IPS-18c (cell line): Measurements from ENCODE around the gene CDK4.

ENCODE experiments used
- H3K4me3 ChIP-seq: 2 replicates; pipeline ENCODE4 v1.7.0; 2013; ENCODE audit warnings: low read depth, mild to moderate bottlenecking, low read length, moderate library complexity; ENCODE audit not compliant: insufficient read depth
- H3K9me3 ChIP-seq: one replicate; pipeline ENCODE4 v1.6.1; 2013; ENCODE audit warnings: mild to moderate bottlenecking, low read length, moderate library complexity; ENCODE audit not compliant: control insufficient read depth, insufficient read depth

Gene CDK4

DNA sequence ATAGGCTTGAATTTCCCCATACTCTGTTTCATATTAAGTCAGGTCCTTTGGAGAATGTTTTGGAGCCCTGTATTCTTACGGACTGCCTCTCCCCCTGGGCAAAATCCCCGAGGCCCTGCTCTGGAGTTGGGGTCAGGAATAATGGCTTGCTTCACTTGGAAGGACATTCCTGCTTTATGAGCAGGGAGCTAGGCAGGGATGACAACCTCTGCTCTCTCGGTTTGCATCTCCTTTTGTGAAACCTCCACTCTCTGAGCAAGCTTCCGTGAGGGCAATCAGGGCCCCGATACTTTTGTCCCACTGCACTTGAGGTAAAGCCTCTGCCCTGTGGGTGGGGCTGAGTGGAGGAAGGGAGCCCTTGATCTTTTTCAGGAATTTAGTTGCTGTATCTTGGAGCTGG, 38.9 kb downstream of the CDK4 start:
- no peak overlapping the region; the same call in 1 of the 2 replicates for H3K4me3 ChIP-seq

DNA sequence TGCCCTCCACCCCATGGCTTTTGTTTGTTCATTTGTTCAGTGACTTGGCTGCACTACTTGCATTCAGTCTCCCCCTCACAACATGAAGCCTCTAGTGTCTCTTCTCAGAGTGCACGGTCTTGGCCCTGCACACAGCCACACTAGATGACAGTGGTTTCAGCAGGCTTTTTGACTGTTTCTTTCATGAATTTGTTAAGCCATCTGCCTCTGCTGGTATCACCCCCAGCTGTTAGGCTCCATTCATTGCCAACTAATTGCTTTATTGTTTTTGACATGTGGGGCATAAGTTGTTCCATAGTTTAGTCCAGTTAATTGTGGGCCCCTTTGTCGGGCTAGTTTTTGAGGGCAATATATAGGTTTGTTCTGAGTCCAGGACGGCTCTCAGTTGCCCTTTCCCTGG, 39.4 kb downstream of the CDK4 start:
- no peak overlapping the region for H3K4me3 ChIP-seq
- H3K9me3 ChIP-seq = no peaks in the 10 kb centered on the region

More for the DNA sequence above, 38.9 kb downstream of the CDK4 start:
- no peaks in the 10 kb centered on the region for H3K9me3 ChIP-seq

DNA sequence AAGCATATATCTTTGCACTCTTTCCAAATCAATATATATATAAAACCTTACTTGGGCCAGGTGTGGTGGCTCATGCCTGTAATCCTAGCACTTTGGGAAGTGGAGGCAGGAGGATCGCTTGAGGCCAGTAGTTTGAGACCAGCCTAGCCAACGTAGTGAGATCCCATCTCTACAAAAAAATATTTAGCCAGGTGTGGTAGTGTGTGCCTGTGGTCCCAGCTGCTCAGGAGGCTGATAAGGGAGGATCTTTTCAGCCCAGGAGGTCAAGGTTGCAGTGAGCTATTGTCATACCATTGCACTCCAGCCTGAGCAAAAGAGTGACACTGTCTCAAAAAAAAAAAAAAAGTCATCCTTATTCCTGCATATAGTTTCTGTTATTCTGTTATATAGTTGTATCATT, 43.8 kb downstream of the CDK4 start:
- Histone ChIP-seq H3K9me3 (no peaks in the 10 kb centered on the region), H3K4me3 (no peak overlapping the region)

DNA sequence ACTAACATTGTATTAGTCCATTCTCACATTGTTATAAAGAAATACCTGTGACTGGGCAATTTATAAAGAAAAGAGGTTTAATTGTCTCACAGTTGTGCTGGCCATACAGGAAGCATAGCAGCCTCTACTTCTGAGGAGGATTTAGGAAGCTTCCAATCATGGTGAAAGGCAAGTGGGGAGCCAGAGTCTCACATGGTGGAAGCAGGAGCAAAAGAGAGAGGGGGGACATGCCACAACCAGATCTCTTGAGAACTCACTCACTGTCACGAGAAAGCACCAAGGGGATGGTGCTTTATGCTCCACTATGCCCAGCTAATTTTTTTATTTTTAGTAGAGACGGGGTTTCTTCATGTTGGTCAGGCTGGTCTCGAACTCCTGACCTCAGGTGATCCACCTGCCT, 44.9 kb downstream of the CDK4 start:
- H3K4me3 ChIP-seq = no peak overlapping the region

DNA sequence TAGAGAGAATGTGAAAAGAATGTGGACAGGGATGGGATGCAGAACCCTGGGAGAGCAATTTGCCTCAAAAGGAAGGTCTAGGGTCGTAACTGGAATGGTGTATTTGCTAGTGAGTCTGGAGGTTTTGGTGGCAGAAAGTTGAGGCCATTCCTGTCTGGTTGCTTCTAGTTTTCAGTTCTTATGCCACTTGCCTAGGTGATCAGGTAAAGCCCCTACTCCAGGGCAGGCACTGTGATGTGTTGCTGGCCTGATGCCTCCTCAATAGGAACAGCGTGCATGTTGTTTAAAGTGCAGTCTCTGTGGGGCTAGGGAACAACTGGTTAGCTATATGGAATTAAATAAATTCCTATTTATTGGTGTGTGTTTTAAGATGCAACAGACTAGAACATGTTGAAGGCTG, 51.8 kb downstream of the CDK4 start:
- no peak overlapping the region for H3K4me3 ChIP-seq
- H3K9me3 ChIP-seq = no peaks in the 10 kb centered on the region

More for the DNA sequence above, 44.9 kb downstream of the CDK4 start:
- H3K9me3 ChIP-seq = no peaks in the 10 kb centered on the region

DNA sequence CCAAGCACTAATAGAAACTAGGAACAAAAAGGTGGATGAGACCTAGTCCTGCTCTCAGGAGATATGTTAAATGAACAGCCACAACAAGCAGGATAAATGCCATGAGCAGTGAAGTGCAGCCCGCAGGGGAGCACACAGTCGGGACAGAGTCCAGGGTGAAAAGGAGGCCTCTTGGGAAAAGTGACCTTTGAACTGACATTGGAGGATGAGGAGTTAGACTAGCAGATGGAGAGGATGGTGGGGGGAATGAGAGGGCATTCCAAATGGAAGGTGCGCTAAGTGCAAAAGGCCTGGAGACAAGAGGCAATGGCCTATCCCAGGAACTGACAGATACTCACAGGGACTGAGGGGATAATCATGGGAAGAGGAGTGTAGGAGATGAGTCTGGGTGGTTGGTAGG, 53.7 kb downstream of the CDK4 start:
- H3K4me3 ChIP-seq = no peak overlapping the region

More for the DNA sequence above, 53.7 kb downstream of the CDK4 start:
- no peaks in the 10 kb centered on the region for H3K9me3 ChIP-seq
